Glomerular visceral epithelial cell (primary cell): Measurements from ENCODE around the gene GHRL.

Source experiments
- DNase-seq: peaks from one replicate; pipeline ENCODE4 v3.0.0-alpha.2; 2016; ENCODE audit errors: extremely low spot score

Gene GHRL

GRCh38 chr3:10244009-10244408 is 48.7 kb downstream of the GHRL start:
- DNase-seq: no peak

- peak; percentile 89 for DNase-seq
These were observed 50.3 kb downstream of the GHRL start for GRCh38 chr3:10242182-10243065.

- DNase-seq: no peak
These were observed 51.9 kb downstream of the GHRL start for GRCh38 chr3:10240799-10241198.

- DNase-seq: no peak
These were observed 54.2 kb downstream of the GHRL start for GRCh38 chr3:10238345-10239183.
